ENCODE data around the gene SUSD1. TPM values are rescaled to one million over a fixed set of nuclear protein-coding genes. Genes with fewer than 3 reads are reported as not detected.

The SUSD1 gene
- total and polyA plus RNA-seq, 9 donors = 1.1 to 21.0 (median 3.4) TPM

- no peaks in the 10 kb centered on the region for H3K36me3 ChIP-seq
- WGBS, 3 donors = 93 to 96% (median 95%) methylated on average over 18 of the region's 18 CpGs
- intact Hi-C loops (cut with DNase I) = no loop called here
- TF ChIP-seq, protein P1, sequence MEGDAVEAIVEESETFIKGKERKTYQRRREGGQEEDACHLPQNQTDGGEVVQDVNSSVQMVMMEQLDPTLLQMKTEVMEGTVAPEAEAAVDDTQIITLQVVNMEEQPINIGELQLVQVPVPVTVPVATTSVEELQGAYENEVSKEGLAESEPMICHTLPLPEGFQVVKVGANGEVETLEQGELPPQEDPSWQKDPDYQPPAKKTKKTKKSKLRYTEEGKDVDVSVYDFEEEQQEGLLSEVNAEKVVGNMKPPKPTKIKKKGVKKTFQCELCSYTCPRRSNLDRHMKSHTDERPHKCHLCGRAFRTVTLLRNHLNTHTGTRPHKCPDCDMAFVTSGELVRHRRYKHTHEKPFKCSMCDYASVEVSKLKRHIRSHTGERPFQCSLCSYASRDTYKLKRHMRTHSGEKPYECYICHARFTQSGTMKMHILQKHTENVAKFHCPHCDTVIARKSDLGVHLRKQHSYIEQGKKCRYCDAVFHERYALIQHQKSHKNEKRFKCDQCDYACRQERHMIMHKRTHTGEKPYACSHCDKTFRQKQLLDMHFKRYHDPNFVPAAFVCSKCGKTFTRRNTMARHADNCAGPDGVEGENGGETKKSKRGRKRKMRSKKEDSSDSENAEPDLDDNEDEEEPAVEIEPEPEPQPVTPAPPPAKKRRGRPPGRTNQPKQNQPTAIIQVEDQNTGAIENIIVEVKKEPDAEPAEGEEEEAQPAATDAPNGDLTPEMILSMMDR (IDR thresholded peaks at IDR 0.05) = no peak
- no peak for TF ChIP-seq POLR2A (IDR thresholded peaks at IDR 0.05)
- TF ChIP-seq EP300 (IDR thresholded peaks at IDR 0.05) = no peak
- H3K4me3 ChIP-seq = no peak overlapping the region
- no peaks in the 10 kb centered on the region for H3K9me3 ChIP-seq
- H3K27me3 ChIP-seq = no peaks in the 10 kb centered on the region
- DNase-seq = no peak
- H3K27ac ChIP-seq = no peak overlapping the region
- H3K4me1 ChIP-seq (ENCODE audit: insufficient read depth) = no peaks in the 10 kb centered on the region
Measured at GRCh38 chr9:112173489-112174221, 1.4 kb downstream of the SUSD1 start.

GRCh38 chr9:112170968-112171367, 4.1 kb downstream of the SUSD1 start:
- Histone ChIP-seq H3K27me3 (no peaks in the 10 kb centered on the region), H3K36me3 (no peaks in the 10 kb centered on the region), H3K4me3 (no peak overlapping the region), H3K4me1 (ENCODE audit: insufficient read depth) (no peaks in the 10 kb centered on the region), H3K27ac (no peak overlapping the region), H3K9me3 (no peaks in the 10 kb centered on the region)
- TF ChIP-seq POLR2A (IDR thresholded peaks at IDR 0.05) (no peak), EP300 (IDR thresholded peaks at IDR 0.05) (no peak)
- TF ChIP-seq, protein P1 (IDR thresholded peaks at IDR 0.05) = no peak
- 94 to 98% (median 95%) methylated on average over 5 of the region's 5 CpGs for WGBS, 3 donors
- no peak for DNase-seq
- intact Hi-C loops (cut with DNase I) = no loop called here

DNA sequence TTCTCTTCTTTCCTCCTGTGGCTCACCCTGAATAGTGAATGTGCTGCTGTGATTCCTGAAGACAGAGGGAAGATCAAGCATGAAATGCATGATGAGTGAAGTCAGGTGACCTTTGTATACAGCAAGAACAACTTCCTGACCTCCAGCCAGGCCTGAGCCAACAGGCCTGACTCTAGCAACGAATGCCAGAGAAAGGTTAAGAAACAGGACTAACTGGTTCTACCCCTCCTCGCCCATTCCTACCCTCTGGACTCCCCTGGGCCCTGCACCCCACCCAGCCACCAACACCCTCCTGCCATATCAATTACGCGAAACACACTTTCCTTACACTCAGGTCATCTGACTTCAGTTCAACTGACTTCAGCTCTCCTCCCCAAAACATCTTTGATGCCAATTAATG, 4.9 kb downstream of the SUSD1 start:
- 86 to 87% (median 86%) methylated on average over 4 of the region's 4 CpGs for WGBS, 3 donors
- intact Hi-C loops (cut with DNase I) = no loop called here
- no peaks in the 10 kb centered on the region for H3K36me3 ChIP-seq
- H3K4me1 ChIP-seq (ENCODE audit: insufficient read depth) = no peaks in the 10 kb centered on the region
- H3K9me3 ChIP-seq = no peaks in the 10 kb centered on the region
- TF ChIP-seq POLR2A (IDR thresholded peaks at IDR 0.05) (no peak), EP300 (IDR thresholded peaks at IDR 0.05) (no peak)
- TF ChIP-seq, protein P1 (IDR thresholded peaks at IDR 0.05) = no peak
- no peak overlapping the region for H3K27ac ChIP-seq
- H3K27me3 ChIP-seq = no peaks in the 10 kb centered on the region
- H3K4me3 ChIP-seq = no peak overlapping the region
- no peak for DNase-seq

DNA sequence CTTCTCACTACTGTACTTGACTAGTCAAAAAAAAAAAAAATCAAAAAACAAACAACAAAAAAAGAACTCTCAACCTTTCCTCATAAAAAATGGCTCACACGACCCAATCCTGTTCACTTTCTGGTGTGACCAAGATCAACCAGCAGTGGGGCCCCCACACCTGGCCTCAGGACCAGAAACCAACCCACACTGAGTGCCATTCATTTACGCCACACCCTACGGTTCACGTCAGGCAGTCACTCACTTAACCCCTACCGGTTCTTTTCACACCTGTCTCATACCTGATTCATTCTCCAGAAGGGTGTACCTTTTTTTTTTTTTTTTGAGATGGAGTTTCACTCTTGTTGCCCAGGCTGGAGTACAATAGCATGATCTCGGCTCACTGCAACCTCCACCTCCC, 5.7 kb downstream of the SUSD1 start:
- TF ChIP-seq POLR2A (IDR thresholded peaks at IDR 0.05) (no peak), EP300 (IDR thresholded peaks at IDR 0.05) (no peak)
- TF ChIP-seq, protein P1 (IDR thresholded peaks at IDR 0.05) = no peak
- DNase-seq = no peak
- Histone ChIP-seq H3K4me1 (ENCODE audit: insufficient read depth) (no peaks in the 10 kb centered on the region), H3K9me3 (no peaks in the 10 kb centered on the region), H3K27me3 (no peaks in the 10 kb centered on the region), H3K36me3 (no peaks in the 10 kb centered on the region), H3K4me3 (no peak overlapping the region), H3K27ac (no peak overlapping the region)
- intact Hi-C loops (cut with DNase I) = loop anchor here in 1 of 4 donors (5.0 kb wide), 1 partner anchor 163 kb away; the partner anchor contains the start of gene PTBP3
- 86 to 91% (median 90%) methylated on average over 6 of the region's 6 CpGs for WGBS, 3 donors

Measured in ovary (tissue), 9 donors.